GM19025 (cell line): ENCODE measurements around the gene EID2.

Experiments used
- ATAC-seq: cut with Tn5 transposase; IDR thresholded peaks from one replicate; pipeline ENCODE4 v1.9.1; 2021; ENCODE audit warnings: mild to moderate bottlenecking, low read depth, moderate library complexity; ENCODE audit not compliant: unreplicated experiment

Gene EID2

DNA sequence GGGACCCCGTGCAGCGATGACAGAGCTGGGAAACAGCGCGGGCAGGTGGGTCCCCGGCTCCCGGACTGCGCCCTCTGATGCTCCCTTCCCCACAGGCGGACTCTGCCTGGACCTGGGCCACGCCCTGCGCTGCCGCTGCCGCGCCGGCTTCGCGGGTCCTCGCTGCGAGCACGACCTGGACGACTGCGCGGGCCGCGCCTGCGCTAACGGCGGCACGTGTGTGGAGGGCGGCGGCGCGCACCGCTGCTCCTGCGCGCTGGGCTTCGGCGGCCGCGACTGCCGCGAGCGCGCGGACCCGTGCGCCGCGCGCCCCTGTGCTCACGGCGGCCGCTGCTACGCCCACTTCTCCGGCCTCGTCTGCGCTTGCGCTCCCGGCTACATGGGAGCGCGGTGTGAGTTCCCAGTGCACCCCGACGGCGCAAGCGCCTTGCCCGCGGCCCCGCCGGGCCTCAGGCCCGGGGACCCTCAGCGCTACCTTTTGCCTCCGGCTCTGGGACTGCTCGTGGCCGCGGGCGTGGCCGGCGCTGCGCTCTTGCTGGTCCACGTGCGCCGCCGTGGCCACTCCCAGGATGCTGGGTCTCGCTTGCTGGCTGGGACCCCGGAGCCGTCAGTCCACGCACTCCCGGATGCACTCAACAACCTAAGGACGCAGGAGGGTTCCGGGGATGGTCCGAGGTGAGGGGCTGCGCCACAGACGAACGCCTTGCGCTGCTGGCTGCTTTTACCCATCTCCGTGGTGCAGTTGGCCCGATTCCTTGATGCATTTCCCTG, 32.8 kb downstream of the EID2 start:
- no peak for ATAC-seq

DNA sequence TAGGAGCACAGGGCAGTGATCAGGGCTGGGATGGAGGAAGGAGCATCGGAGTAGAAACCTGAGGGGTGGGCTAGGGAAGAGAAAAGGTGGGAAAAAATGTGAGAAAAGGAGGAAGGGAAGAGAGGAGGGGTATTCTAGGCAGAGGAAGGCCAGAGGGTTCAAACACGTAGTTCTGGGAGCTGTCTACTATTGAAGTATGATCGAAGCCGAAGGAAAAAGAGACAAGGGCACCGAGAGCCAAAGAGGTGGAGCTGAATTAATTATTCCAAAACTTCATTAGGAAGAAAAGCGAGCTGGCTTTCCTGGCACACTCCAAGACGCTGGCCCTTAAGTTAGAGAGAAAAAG, 33.4 kb downstream of the EID2 start:
- no peak for ATAC-seq

DNA sequence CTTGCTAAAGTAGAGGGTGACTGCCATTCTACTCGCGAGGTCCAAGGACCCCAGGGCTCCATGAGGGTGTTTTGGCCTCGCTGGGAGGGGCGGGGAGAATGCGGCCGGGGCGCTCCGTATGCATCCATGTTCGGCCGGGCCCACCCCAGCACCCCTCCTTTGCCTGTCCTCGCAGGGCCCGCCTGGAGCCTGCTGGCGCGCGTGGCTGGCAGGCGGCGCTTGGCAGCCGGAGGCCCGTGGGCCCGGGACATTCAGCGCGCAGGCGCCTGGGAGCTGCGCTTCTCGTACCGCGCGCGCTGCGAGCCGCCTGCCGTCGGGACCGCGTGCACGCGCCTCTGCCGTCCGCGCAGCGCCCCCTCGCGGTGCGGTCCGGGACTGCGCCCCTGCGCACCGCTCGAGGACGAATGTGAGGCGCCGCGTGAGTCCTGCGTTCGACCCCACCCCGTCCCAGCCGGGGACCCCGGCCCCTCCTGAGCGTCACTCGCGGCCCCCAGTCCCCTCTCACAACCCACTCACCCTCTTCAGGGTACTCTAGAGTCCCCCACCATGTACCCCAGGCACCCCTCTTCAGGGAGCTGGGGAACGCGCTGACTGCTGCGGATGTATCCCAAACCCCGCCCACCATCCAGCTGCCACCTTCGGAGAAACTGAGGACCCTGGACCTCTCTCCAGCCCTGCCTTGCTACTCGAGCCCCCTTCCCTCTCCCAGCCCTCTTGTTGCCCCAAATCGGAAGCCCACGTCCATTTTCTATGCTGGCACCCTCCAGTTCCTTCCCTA, 37.1 kb downstream of the EID2 start:
- no peak for ATAC-seq

GRCh38 chr19:39501340-39501739, 38.6 kb downstream of the EID2 start:
- ATAC-seq: no peak

GRCh38 chr19:39500543-39500942, 39.4 kb downstream of the EID2 start:
- ATAC-seq: no peak

- no peak for ATAC-seq
Observed at GRCh38 chr19:39499932-39500331, 40.0 kb downstream of the EID2 start.

DNA sequence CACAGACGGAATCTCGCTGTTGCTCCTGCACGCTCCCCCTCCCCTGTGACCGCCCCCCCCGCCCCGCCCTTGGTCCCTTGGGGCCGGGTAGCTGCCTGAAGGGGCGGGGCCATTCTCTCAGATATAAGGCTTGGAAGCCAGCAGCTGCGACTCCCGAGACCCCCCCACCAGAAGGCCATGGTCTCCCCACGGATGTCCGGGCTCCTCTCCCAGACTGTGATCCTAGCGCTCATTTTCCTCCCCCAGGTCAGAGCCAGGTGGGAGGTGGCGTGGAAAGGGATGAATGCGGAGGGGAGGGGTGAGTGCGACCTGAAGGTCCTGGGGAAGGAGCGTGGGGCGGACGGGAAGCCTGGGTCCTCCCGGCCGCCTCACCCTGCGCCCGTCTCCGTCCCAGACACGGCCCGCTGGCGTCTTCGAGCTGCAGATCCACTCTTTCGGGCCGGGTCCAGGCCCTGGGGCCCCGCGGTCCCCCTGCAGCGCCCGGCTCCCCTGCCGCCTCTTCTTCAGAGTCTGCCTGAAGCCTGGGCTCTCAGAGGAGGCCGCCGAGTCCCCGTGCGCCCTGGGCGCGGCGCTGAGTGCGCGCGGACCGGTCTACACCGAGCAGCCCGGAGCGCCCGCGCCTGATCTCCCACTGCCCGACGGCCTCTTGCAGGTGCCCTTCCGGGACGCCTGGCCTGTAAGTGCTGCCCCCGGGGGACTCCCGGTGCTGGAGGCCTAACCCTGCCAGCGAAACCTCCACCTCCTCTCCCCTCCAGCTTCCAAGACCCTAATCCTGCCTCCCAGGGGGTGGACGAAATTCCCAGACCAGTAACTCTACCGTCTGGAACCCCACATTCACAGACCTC, 40.9 kb downstream of the EID2 start, which contains the start of gene DLL3:
Gene DLL3, plus strand, starts transcription at position 150 of the 845 bp plus-strand sequence. Its CDS starts 28 bp downstream, at position 178.
- no peak for ATAC-seq

DNA sequence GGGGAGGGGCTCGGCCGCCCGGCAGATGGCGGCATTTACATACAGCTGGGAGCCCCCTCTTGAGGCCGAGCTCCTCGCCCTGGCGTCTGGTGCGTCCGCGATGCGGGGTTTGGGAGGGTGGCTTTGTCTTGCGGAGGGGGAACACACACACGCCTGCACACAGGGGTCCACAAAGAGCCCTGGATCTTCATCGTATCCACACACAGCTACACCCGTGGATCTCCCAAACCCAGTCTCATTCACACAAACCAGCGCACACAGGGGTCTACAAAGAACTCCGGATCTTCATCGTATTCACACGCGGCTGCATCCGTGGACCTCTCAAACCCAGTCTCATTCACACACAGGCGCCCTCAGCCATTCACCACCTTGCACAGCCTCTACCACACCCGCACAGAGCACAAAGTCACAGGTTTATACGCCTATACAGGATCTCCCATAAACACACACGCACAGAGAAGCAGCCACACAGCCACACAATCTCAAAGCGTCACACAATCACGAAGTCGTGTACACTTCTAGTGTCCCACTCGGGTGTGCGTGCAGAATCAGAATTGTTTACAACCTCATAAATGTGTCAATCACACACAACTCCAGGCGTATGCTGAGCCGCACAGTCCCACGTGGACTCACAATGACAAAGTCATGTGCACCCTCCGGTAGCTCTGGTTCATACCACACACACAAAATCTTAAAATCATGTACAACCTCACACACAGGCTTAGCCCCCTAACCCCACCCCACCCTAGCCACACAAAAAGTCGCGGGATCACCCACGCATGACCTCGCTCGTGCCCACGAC, 41.8 kb downstream of the EID2 start:
- ATAC-seq: no peak

GRCh38 chr19:39497701-39497995, 42.3 kb downstream of the EID2 start:
- ATAC-seq: no peak

DNA sequence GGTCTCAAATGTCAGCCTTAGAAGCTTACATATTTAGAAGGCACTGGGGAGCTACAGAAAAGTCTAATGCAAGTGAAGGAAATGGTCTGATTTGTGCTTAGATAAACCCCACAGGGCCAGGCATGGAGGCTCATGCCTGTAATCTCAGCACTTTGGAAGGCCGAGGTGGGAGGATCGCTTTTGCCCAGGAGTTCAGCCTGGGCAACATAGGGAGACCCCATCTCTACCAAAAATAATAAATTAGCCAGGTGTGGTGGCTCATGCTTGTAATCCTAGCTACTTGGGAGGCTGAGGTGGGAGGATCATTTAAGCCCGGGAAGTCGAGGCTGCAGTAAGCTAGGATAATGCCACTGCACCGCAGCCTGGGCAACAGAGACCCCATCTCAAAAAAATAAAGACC, 43.9 kb downstream of the EID2 start:
- no peak for ATAC-seq

GRCh38 chr19:39494661-39495060, 45.3 kb downstream of the EID2 start:
- ATAC-seq: no peak

DNA sequence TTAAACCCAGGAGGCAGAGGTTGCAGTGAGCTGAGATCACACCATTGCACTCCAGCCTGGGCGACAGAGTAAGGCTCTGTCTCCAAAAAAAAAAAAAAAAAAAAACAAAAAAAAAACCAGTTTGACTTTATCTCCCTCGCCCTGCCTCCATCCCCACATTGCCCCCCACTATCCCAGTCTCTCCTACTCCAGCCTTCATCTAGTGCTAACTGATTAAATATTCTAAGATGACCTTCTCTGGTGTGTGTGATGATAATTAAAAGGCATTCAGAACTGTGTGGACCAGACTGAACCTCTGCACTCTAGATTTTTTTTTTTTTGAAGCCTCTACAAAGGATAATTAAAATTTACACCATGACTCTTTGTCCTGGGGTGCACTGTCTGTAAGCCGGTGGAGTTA, 47.2 kb downstream of the EID2 start:
- ATAC-seq: no peak

DNA sequence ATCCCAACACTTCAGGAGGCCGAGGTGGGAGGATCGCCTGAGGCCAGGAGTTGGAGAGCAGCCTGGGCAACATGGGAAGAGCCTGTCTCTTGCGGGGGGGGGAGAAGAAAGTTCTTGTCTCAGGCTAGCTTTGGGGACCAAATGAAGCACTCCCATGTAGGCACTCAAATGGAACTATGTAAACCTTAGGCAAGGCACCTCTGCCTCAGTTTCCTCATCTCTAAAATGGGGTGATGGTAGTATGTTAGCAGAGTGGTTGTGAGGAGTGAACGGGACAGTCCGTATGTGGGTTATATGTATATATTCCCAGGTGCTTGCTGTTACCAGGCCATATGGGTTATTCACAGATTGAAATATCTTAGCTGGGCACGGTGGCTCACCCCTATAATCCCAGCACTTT, 47.7 kb downstream of the EID2 start:
- no peak for ATAC-seq

DNA sequence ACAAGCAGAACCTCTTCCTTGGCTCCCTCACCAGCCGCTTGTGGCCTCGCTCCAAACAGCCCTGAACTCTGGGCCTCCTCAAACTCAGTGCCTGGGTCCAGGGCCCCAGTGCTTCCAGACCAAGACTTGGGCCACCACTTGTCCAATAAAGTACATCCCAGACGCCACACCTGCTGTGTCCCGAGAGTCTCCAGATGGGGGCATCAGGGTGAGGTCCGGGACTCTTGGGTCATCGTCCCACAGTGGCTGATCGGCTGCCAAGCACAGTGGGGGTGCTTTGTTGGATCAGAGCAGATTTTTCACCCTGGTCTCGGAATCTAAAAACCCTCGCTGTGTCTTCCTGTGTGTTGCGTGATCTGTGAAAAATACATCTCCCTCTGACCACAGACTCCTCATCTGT, 50.2 kb downstream of the EID2 start:
- no peak for ATAC-seq
